ENCODE data around the gene SLC8A3.

DNA sequence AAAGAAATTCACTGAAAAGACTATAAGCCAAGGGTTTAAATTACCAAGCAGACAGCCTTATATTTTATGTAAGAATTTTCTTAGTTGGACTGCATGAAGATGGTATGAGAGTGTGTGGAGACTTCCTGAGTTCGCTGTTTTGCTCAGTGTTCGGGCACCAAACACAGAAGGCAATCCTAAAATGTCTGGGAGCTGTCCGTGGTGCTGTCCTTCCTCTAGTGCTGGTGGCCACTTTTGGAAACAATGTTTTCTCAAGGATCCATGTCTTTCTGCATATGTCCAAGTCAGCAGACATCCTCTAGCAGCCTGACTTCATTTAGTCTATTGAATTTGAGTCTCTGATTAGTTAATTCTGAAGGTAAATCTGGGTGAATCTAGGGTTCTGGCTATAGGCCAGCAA is 135.8 kb downstream of the SLC8A3 start:
- TF ChIP-seq PTBP1 (IDR thresholded peaks at IDR 0.05; ENCODE audit: low read depth, low read length) (no peak), ZNF41 (CRISPR knock-in tag; conservative IDR thresholded peaks at IDR 0.05) (no peak), ZNF12 (CRISPR knock-in tag; IDR thresholded peaks at IDR 0.05) (no peak), POLR2A (conservative IDR thresholded peaks at IDR 0.05) (no peak), TAF1 (IDR thresholded peaks at IDR 0.05; ENCODE audit: control insufficient read depth, extremely low read depth, insufficient read depth, low read length, severe bottlenecking) (no peak), GATA2 (CRISPR knock-in tag; IDR thresholded peaks at IDR 0.05) (no peak), CTCF (IDR thresholded peaks at IDR 0.05 in 2 of 3, conservative IDR thresholded peaks at IDR 0.05 in 1 of 3; ENCODE audit: insufficient read depth in 2 of 3, low read depth in 1 of 3, low read length in 3 of 3) (no peak), ZNF217 (CRISPR knock-in tag; IDR thresholded peaks at IDR 0.05) (no peak), POLR2AphosphoS5 (IDR thresholded peaks at IDR 0.05; ENCODE audit: control insufficient read depth, insufficient read depth, low read depth, low read length) (no peak)
- TF ChIP-seq, protein P1, sequence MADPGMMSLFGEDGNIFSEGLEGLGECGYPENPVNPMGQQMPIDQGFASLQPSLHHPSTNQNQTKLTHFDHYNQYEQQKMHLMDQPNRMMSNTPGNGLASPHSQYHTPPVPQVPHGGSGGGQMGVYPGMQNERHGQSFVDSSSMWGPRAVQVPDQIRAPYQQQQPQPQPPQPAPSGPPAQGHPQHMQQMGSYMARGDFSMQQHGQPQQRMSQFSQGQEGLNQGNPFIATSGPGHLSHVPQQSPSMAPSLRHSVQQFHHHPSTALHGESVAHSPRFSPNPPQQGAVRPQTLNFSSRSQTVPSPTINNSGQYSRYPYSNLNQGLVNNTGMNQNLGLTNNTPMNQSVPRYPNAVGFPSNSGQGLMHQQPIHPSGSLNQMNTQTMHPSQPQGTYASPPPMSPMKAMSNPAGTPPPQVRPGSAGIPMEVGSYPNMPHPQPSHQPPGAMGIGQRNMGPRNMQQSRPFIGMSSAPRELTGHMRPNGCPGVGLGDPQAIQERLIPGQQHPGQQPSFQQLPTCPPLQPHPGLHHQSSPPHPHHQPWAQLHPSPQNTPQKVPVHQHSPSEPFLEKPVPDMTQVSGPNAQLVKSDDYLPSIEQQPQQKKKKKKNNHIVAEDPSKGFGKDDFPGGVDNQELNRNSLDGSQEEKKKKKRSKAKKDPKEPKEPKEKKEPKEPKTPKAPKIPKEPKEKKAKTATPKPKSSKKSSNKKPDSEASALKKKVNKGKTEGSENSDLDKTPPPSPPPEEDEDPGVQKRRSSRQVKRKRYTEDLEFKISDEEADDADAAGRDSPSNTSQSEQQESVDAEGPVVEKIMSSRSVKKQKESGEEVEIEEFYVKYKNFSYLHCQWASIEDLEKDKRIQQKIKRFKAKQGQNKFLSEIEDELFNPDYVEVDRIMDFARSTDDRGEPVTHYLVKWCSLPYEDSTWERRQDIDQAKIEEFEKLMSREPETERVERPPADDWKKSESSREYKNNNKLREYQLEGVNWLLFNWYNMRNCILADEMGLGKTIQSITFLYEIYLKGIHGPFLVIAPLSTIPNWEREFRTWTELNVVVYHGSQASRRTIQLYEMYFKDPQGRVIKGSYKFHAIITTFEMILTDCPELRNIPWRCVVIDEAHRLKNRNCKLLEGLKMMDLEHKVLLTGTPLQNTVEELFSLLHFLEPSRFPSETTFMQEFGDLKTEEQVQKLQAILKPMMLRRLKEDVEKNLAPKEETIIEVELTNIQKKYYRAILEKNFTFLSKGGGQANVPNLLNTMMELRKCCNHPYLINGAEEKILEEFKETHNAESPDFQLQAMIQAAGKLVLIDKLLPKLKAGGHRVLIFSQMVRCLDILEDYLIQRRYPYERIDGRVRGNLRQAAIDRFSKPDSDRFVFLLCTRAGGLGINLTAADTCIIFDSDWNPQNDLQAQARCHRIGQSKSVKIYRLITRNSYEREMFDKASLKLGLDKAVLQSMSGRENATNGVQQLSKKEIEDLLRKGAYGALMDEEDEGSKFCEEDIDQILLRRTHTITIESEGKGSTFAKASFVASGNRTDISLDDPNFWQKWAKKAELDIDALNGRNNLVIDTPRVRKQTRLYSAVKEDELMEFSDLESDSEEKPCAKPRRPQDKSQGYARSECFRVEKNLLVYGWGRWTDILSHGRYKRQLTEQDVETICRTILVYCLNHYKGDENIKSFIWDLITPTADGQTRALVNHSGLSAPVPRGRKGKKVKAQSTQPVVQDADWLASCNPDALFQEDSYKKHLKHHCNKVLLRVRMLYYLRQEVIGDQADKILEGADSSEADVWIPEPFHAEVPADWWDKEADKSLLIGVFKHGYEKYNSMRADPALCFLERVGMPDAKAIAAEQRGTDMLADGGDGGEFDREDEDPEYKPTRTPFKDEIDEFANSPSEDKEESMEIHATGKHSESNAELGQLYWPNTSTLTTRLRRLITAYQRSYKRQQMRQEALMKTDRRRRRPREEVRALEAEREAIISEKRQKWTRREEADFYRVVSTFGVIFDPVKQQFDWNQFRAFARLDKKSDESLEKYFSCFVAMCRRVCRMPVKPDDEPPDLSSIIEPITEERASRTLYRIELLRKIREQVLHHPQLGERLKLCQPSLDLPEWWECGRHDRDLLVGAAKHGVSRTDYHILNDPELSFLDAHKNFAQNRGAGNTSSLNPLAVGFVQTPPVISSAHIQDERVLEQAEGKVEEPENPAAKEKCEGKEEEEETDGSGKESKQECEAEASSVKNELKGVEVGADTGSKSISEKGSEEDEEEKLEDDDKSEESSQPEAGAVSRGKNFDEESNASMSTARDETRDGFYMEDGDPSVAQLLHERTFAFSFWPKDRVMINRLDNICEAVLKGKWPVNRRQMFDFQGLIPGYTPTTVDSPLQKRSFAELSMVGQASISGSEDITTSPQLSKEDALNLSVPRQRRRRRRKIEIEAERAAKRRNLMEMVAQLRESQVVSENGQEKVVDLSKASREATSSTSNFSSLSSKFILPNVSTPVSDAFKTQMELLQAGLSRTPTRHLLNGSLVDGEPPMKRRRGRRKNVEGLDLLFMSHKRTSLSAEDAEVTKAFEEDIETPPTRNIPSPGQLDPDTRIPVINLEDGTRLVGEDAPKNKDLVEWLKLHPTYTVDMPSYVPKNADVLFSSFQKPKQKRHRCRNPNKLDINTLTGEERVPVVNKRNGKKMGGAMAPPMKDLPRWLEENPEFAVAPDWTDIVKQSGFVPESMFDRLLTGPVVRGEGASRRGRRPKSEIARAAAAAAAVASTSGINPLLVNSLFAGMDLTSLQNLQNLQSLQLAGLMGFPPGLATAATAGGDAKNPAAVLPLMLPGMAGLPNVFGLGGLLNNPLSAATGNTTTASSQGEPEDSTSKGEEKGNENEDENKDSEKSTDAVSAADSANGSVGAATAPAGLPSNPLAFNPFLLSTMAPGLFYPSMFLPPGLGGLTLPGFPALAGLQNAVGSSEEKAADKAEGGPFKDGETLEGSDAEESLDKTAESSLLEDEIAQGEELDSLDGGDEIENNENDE (IDR thresholded peaks at IDR 0.05; ENCODE audit: low read depth, low read length), result no peak
